CD4-positive, alpha-beta T cell treated with Interferon gamma for 1 hour (primary cell): ENCODE measurements around the gene PDE3A.
"Not testable (repeated sequence)": the region's sequence is repeated elsewhere in the genome, so short reads cannot be mapped to it uniquely, and the experiment has no call there.

ENCODE experiments used
- DNase-seq: peaks from one replicate; pipeline ENCODE4 v3.0.0-alpha.2; 2020

Gene PDE3A

DNA sequence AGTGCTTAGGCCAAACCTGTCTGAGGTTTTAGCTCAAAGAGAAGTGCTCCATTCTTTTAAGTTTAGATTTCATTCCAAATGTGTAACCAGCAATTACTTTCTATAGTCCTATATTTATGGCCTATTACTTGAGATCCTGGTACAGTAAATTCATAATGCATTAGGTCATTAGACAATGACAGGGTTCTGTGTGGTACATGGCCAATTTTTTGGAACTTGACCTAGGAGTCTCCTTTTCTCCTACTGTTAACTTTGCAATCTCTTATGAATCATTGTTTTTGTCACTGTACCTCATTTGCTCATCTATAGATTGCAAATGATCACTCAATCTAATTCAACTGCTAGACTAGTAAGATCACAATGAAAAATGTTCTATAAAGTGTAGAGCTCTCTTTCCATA, 136.7 kb downstream of the PDE3A start:
- DNase-seq = no peak

DNA sequence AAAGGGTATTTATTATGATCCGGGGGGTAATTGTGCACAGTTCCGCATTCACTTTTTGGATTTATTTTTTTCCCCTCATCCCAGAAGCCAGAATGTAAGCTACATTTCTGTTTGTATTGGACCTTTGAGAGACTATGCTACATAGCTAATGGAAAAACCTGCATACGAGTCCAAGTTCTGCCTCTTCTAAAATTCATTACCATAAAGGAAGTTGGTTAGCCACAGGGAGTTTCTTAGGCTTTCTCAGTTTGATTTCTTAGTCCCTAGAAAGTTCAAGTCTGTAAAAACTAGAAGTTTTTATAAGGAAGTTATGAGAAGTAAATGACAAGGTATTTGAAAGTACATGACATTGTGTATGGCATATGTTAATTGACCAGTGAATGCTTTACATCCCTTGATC, 138.7 kb downstream of the PDE3A start:
- no peak for DNase-seq

DNA sequence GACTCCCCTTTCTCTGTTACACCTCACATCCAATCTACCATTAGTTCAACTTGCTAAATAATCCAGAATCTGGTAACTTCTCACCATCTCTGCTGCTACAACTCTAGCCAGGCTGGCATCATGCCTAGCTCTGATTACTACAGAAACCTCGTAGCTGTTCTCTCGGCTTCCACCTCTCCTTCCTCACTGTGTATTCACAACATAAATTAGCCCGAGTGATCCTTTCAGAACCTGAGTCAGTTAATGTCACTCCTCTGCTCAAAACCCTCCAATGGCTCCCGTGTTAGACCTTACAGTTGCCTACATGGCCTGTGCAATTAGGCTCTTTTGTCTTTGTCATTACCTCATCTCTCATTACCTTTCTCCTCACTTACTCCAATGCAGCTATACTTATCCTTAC, 139.4 kb downstream of the PDE3A start:
- no peak for DNase-seq

DNA sequence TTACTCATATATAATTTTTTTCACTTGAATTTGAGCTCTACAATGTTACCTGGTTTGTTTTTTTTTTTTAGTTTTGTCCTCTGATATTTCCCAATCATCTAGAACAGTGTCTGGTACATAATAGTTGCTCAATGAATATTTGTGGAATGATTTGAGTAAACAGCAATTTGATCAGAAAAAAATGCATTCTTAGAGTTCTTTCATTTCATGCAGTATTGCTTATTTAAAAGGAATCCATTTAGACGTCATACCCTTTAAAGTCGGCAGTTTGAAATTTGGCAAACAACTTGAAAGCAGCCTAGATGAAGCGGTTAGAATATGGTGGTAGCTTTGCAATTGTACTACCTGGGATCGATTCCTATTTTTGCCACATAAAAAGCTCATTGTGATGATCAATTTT, 140.0 kb downstream of the PDE3A start:
- no peak for DNase-seq

DNA sequence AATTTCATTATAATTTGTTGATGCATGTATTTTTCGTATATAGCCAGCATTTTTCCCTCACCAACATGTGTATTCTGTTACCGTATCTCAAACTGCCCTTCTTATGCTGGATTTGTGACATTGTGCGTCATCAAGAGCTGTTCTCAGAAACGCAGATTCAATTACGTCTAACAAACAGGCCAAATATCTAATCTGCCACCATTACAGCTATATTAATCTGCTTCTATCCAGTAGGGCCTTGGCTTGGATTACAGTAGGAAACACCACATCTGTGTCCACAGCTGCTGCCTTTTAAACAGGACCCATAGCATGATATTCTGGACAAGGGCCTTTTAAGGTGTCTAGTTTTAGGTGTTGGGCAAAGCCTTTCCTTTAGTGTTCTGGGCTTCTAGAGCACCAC, 140.6 kb downstream of the PDE3A start:
- no peak for DNase-seq

DNA sequence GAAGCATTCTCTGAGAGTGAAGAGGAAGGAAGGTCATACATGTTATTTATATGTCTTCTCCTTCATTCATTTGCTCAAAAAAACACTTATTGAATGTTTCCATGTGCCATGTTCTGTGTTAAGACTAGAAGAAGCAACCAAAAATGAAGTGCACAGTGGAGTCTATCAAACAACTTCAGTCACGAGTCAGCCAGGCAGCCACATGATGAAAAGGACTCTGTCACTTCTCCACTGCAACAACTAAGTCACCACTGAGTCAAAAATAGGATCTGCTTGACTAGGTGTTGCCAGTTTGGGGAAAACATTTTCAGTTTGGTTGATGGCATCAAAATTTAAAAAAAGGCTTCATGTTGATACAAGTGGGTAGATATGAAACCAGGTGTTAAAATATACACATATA, 142.5 kb downstream of the PDE3A start:
- DNase-seq = no peak

DNA sequence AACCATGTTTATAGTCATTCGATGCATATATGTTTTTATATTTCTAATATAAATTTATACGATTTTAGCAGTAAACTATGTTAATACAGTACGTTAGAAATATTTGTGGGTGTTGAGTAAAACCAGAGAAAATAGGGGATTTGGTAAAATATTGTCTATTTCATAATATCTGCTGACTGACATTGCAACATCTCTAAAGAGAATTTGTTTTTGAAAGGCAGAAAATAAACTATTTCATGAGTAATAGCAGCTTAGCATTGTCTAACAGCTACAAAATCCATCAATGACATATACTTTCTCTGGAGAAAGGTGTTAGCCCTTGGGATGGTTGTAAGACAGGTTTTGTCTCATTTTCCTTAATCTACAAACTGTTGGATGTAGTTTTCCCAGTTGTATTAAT, 144.9 kb downstream of the PDE3A start:
- DNase-seq = no peak

DNA sequence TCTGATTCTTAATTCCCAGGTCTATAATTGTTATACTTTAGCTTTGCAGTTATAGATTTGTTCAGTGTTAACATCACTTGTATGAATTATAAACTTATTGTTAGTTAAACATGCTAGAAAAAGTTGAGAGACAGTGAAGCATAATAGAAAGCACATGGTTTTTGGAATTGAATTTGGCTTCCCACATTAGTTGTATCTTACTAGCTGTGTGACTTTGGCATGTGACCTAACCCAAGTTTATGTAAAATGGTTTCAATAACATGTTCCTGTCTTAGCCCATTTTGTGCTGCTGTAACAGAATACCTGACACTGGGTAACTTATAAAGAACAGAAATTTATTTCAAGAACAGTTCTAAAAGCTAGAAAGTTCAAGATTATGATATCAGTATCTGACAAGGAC, 146.3 kb downstream of the PDE3A start:
- no peak for DNase-seq

DNA sequence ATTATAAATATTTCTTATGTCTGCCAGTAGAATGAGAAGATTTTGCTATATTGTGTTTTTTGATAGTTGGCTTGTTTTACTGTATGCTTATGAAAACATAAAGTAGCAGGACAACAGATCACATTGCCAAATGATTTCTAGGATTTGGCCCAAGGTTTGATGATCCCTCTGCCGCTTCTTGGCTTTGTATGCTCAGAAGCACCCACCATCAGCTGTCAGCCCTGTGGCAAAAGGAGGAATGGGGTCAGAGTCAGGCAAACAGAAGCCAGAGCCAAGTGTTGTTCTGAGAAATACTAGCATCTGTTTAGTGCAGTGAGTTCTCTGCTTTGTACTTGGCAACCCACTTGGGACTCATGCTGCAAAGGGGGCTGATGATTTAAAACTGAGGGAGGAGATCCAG, 152.2 kb downstream of the PDE3A start:
- DNase-seq = no peak

DNA sequence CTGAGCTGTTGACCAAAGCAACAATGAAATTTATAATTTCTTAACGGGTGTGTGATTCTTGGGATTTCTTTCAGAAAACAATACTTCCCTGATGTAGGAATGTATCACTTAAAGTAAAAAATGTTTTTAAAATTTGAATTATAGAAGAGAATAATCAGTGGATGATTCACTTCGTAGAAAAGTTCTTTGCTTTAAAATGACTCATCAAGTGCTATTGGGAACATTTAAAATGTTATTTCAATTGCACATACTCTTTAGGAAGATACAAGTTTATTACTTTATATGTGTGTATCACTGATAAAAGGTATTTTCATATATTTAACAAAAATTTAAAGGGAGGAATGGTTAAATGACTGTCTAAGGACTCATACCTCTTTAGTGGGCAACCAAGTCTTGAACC, 155.3 kb downstream of the PDE3A start:
- DNase-seq = no peak

DNA sequence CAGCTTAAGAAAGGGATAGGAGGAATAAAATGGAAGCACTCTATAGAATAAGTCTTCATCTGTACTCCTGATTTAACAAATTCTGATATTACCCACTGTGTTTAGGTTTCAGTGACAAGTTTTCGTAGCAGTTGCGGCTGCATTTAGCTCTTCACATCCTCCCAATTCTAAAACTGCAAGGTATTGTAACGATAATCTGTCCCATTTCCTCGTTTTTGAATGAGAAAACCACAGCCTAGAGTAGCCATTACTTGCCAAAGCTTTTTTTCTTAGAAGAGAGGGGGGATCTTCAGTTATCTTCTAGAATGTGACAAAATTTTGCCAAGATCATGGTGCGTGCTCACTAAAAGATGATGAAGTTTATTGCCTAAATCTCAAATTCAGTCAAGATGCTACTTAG, 155.8 kb downstream of the PDE3A start:
- no peak for DNase-seq

DNA sequence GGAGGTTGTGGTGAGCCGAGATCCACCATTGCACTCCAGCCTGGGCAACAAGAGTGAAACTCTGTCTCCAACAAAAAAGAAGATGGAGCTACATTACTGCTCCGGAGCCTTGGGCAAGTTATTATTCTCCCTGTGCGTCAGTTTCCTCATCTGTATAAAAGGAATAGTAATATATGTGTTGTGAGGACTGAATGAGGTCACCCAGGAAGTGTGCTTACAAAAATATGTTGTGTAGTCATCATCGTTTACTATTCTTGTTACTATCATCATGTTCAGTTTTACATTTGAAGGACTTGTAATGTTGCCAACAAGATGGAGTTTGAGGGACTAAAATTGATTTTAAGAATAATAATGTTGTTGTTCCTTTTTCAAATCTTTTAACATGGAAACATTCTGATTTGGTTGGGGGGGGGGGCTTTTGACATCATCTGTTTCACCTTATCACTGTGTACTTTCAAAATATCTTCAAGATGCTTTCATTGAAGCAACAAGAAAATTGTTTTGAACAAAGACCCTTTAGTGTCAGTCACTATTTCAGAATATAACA, 156.8 kb downstream of the PDE3A start:
- no peak for DNase-seq

DNA sequence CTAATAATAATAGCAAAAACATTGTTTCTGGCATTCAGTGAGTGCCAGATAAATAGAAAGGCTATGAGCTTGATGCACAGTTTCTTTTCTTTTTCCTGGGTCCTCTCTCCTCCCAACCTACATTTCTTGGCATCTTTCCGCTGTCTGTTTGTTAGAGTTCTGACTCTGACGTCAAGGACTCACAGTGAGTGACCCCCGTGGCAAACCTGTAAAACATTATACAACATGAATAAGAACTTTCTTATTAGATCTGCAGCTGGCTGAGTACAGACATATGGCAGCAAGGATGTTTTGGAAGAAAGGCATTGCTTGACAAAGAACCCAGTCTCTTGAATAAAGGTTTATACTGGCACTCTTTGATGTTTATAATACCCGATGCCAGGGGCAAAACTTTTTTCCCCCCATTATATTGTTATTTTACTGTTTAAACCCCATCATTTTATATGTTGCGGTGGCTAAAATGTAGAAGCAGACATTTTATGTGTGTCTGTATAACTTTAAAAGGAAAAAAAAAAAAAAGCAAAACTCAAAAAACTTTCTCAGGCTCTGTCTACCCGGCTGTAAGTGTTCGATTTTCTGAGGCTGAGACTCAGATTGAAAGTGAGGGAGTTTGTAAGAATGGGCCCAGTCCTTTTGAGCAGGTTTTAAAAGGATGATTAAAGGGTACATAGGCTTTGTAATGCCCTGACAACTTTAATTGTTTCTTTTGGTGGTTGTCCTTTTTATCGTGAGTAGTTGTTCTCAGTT, 159.3 kb downstream of the PDE3A start:
- no peak for DNase-seq

DNA sequence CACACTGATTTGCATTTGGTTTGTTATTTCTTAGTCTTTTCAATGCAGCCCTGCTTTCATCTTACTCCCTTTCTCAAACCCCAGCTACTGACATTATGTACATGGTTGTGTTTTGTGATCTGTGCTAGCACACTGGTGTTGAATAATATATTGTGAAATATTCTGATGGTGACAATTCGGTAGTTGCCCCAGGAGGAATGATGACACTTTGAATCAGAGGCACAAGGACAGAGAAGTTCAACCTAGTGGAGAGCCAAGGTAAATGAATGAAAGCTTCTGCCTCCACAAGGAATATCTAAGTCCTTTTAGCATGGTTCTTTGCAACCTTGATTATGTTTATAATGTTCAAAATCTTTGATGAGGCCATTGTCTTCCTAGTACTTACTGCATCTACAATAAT, 159.9 kb downstream of the PDE3A start:
- no peak for DNase-seq

DNA sequence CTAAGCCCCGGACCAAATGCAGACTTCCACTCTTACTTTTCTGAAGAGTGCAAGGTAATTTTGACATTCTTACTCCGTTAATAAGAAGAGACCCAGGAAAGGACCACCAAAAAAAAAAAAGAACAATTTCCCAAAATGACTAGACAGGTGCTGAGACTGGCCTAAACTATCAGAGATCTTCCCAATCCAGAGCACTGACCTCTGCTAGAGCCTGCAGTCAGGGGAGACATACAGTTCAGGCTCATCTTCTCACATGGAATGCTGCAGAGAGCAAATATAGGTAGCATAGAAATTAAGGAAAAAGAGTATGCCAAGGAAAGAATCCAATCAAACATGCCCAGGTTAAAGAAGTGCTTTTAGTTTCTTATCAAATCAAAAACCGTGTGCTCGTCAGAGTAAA, 177.9 kb downstream of the PDE3A start:
- DNase-seq = no peak

DNA sequence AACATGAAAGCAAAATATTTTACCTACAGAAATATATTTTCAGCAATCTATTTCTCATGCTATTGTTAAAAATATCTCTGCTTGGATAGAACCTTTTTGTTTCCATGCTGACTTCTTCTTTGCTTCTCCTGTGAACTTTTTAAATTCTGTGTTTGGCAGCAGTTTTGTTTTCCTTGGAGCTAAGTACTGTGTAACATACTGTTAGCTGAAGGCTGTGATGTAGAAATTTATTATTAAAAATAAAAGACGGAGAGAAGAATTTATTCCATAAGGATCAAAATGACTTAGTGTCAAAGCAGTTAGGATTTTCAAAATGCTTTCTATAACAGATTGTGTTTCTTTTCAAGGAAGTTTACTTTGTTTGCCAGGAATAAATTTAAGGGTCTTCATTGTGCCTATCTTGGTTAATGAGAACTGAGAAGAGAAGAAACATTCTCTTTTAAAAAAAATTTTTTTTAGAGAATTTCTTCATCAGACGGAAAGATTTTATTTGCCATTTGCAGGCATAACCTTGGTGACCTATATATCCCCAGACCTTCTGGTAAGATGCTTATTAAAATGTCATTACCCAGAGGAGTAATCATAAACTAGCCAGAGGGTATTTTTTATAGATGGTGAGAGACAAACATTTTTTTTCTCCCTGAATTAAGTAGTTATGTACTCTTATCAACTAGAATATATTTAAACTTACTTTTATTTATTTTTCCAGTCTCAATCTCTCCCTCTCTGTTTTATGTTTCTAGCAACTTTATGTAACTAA, 179.7 kb downstream of the PDE3A start:
- DNase-seq = no peak

DNA sequence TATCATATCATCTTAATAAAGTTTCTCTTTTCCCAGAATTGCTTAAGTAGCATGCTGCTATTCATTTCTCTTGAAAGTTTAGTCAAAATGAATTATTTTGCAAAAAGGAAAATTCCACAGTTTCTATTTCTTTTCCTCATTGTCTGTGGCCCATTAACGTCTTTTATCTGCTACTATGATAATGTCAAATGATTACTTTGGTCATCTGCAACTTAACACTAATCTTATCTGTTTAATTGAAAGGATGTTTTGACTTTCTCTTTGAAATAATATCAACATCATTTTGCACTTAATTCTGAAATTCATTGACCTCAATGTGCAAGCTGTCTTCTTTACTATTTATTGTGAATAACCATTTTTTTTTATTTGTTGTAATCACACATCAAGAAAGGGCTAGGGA, 180.3 kb downstream of the PDE3A start:
- no peak for DNase-seq

DNA sequence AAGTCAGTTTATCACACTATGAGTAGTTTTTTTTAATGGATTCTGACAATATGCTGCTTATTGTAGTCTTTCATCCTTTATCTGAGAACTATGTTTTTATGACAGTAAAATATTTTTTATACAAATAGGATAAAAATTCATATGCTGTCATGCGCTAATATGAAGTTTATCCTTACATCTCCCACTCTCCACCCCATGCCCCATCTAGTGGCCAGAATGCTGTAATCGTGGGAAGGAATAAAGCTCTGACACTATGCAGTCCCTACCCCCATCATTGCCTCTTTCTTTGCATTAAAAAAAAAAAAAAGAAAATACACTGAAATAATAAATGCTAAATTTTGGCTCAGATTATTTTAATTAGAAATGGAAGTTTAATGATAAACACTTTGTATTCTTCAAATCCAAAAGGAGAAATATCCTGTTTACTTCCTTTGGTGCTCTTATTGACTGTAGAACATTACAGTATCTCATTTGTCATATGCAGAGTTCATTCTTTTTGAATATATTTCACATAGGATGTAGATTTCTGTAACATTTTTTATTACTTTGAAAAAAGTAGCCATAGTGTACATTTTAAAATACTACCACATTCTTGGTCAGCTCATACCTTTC, 180.9 kb downstream of the PDE3A start:
- no peak for DNase-seq

DNA sequence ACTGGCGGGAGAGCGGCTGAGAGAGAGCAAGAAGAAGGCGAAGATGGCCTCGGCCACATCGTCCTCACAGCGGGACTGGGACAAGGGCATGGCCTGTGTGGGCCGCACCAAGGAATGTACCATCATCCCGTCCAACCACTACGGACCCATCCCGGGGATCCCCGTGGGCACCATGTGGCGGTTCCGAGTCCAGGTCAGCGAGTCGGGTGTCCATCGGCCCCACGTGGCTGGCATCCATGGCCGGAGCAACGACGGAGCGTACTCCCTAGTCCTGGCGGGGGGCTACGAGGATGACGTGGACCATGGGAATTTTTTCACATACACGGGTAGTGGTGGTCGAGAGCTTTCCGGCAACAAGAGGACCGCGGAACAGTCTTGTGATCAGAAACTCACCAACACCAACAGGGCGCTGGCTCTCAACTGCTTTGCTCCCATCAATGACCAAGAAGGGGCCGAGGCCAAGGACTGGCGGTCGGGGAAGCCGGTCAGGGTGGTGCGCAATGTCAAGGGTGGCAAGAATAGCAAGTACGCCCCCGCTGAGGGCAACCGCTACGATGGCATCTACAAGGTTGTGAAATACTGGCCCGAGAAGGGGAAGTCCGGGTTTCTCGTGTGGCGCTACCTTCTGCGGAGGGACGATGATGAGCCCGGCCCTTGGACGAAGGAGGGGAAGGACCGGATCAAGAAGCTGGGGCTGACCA, 183.6 kb downstream of the PDE3A start:
- DNase-seq = not testable (repeated sequence)

DNA sequence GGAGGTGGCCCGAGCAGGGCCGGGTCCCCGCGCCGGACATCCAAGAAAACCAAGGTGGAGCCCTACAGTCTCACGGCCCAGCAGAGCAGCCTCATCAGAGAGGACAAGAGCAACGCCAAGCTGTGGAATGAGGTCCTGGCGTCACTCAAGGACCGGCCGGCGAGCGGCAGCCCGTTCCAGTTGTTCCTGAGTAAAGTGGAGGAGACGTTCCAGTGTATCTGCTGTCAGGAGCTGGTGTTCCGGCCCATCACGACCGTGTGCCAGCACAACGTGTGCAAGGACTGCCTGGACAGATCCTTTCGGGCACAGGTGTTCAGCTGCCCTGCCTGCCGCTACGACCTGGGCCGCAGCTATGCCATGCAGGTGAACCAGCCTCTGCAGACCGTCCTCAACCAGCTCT, 184.2 kb downstream of the PDE3A start:
- not testable (repeated sequence) for DNase-seq

DNA sequence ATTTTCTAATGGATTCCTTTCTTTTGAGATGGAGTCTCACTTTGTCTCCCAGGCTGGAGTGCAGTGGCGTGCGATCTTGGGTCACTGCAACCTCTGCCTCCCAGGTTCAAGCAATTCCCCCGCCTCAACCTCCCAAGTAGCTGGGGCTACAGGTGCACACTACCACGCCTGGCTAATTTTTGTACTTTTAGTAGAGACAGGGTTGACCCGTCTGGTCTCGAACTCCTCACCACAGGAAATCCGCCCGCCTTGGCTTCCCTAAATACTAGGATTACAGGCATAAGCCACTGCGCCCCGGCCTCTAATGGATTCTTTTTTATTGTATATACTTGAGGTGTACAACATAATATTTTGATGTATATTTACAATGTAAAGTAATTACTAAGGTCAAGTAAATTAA, 186.7 kb downstream of the PDE3A start:
- no peak for DNase-seq

DNA sequence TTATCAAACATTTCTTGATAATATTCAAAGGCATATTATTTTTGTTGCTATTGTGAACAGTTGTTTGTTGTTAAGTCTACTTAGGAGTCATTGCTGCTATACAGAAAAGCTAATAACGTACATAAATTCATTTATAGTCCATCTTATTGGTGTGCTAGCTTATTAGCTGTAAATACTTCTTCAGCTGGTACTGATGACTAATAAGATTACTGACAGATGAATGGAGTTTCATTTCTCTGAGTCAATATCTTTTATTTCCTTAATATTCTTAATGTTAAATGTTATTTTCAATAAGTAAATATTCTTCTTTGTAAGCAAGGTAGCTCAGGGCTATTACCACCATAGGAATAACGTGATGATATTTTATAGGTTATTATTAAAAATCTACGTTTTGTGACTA, 187.4 kb downstream of the PDE3A start:
- no peak for DNase-seq

DNA sequence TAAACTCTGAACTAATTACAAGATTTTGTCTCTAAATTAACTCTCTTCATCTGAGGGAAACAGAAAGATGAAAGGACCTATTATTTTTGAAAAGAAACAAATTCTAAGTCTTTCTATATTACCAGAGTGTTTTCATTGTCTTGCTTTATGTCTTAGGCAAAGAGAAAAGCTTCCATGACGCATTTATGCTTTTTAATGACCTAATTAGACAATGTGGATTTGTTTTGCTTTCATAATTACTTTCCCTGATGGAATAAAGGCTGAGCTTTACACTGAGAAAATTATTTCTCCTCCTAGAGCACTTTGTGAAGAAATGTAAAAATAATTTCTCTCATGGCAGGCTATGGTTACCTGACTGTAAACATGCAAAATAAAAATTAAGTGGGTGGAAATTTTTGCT, 188.8 kb downstream of the PDE3A start:
- DNase-seq = no peak
